B cell (primary cell): ENCODE data around the gene BPIFB2. TPM values are rescaled to one million over a fixed set of nuclear protein-coding genes. Genes with fewer than 3 reads are reported as not detected.

ENCODE experiments used
- ATAC-seq: fragments of 200-7000 bp; cut with Tn5 transposase; one replicate; pipeline ENCODE4 v1.10.0; 2021; ENCODE audit warnings: low read depth, mild to moderate bottlenecking, moderate number of reproducible peaks, moderate library complexity
- CTCF ChIA-PET: fragments of 350-600 bp; sonication (Branson Sonifier 250); formaldehyde crosslinking; loops from one replicate; lab custom pipeline; 2021; ENCODE audit warnings: antibody characterized with exemption, inconsistent platforms; lab: Charles Lee
- POLR2A ChIA-PET: fragments of 350-600 bp; sonication (Branson Sonifier 250); formaldehyde crosslinking; loops from one replicate; lab custom pipeline; 2021; ENCODE audit warnings: antibody characterized with exemption; lab: Charles Lee
- DNase-seq: peaks from one replicate; pipeline ENCODE4 v3.0.0; 2013
- H2AFZ ChIP-seq: 2 replicates; pipeline ENCODE4 v1.6.1; 2012; ENCODE audit warnings: mild to moderate bottlenecking, low read depth, low read length; ENCODE audit not compliant: insufficient read depth, poor library complexity, severe bottlenecking
- H3K27ac ChIP-seq, 2 donors: 1 replicate in 1 of 2; 2 replicates in 1 of 2; pipeline ENCODE4 v1.5.1; 2012 to 2013; ENCODE audit warnings: low read length in 2 of 2, mild to moderate bottlenecking in 2 of 2, moderate library complexity in 1 of 2
- H3K27me3 ChIP-seq, 4 experiments: fragments of 200-600 bp in 1 of 4; sonication (generic) in 1 of 4; replicated peaks in 1 of 4; 1 replicate in 2 of 4; 2 replicates in 2 of 4; pipeline versions ENCODE4 v1.6.1 to v1.7.0; 2013 to 2016; ENCODE audit warnings: low read length in 3 of 4, mild to moderate bottlenecking in 2 of 4, mixed read lengths in 1 of 4, moderate library complexity in 1 of 4; ENCODE audit not compliant: insufficient read depth in 4 of 4, control insufficient read depth in 3 of 4; ENCODE audit errors: control extremely low read depth in 1 of 4
- H3K36me3 ChIP-seq, 2 experiments: replicated peaks in 1 of 2; 1 replicate in 1 of 2; 2 replicates in 1 of 2; pipeline versions ENCODE4 v1.6.1 to v1.7.1; 2013; ENCODE audit warnings: low read length in 1 of 2; ENCODE audit not compliant: insufficient read depth in 2 of 2, control insufficient read depth in 1 of 2; ENCODE audit errors: control extremely low read depth in 1 of 2, extremely low read depth in 1 of 2
- H3K4me1 ChIP-seq, 2 donors: fragments of 200-600 bp in 1 of 2; sonication (generic) in 1 of 2; 1 replicate in 1 of 2; 2 replicates in 1 of 2; pipeline versions ENCODE4 v1.5.1 to v1.6.1; 2013 to 2017; ENCODE audit warnings: low read length in 2 of 2; ENCODE audit not compliant: control insufficient read depth in 2 of 2, insufficient read depth in 2 of 2
- H3K4me2 ChIP-seq: replicated peaks from 2 replicates; pipeline ENCODE3; 2012; ENCODE audit warnings: mild to moderate bottlenecking, low read depth, low read length; ENCODE audit not compliant: poor library complexity, severe bottlenecking
- H3K4me3 ChIP-seq, 5 experiments: fragments of 200-600 bp in 1 of 5; sonication (generic) in 1 of 5; 1 replicate in 3 of 5; 2 replicates in 2 of 5; pipeline versions ENCODE4 v1.5.1 to v1.7.0; 2011 to 2016; ENCODE audit warnings: low read length in 4 of 5, mild to moderate bottlenecking in 4 of 5, low read depth in 2 of 5, control low read depth in 1 of 5, moderate library complexity in 1 of 5; ENCODE audit not compliant: insufficient read depth in 1 of 5; ENCODE audit errors: control extremely low read depth in 1 of 5, extremely low read depth in 1 of 5
- H3K79me2 ChIP-seq: fragments of 200-600 bp; sonication (generic); one replicate; pipeline ENCODE4 v1.6.0; 2016; ENCODE audit warnings: low read length; ENCODE audit not compliant: control insufficient read depth, insufficient read depth
- H3K9ac ChIP-seq: fragments of 200-600 bp; sonication (generic); 2 replicates; pipeline ENCODE4 v1.6.1; 2017; ENCODE audit warnings: mild to moderate bottlenecking, low read length, moderate library complexity
- H3K9me3 ChIP-seq, 3 donors: one replicate each; pipeline versions ENCODE4 v1.6.1 to v1.7.1; 2013; ENCODE audit warnings: low read length in 2 of 3; ENCODE audit not compliant: control insufficient read depth in 2 of 3, insufficient read depth in 1 of 3; ENCODE audit errors: control extremely low read depth in 1 of 3
- H4K20me1 ChIP-seq: 2 replicates; pipeline ENCODE4 v1.6.0; 2012; ENCODE audit warnings: mild to moderate bottlenecking, low read length; ENCODE audit not compliant: insufficient read depth, control insufficient read depth, poor library complexity, severe bottlenecking
- H3K27ac Mint-ChIP-seq: one replicate; pipeline ENCODE4 v1.8.0; 2021; ENCODE audit warnings: mixed read lengths
- H3K27me3 Mint-ChIP-seq: one replicate; pipeline ENCODE4 v1.8.0; 2021; ENCODE audit warnings: mixed read lengths
- H3K4me1 Mint-ChIP-seq: one replicate; pipeline ENCODE4 v1.8.0; 2021; ENCODE audit warnings: mixed read lengths
- H3K4me3 Mint-ChIP-seq: one replicate; pipeline ENCODE4 v1.8.0; 2021; ENCODE audit warnings: mixed read lengths
- H3K9me3 Mint-ChIP-seq: one replicate; pipeline ENCODE4 v1.8.0; 2022; ENCODE audit warnings: mixed read lengths; ENCODE audit not compliant: insufficient read depth
- CTCF ChIP-seq: fragments of 200-600 bp; IDR thresholded peaks from one replicate; pipeline ENCODE4 v1.8.0; 2022; ENCODE audit warnings: antibody characterized with exemption, mild to moderate bottlenecking
- EZH2 ChIP-seq: IDR thresholded peaks from 2 replicates; pipeline ENCODE4 v1.6.1; 2012; ENCODE audit warnings: borderline replicate concordance, low read depth, mild to moderate bottlenecking, moderate library complexity, low read length; ENCODE audit not compliant: insufficient read depth, poor library complexity, severe bottlenecking
- WGBS: methylation state at CpG from one replicate; pipeline ENCODE4 v1.1.5; 2013; ENCODE audit warnings: missing lambda C conversion rate; ENCODE audit not compliant: insufficient coverage; 5-methylcytosine and 5-hydroxymethylcytosine counted together
- intact Hi-C: fragments of 100-400 bp; cut with micrococcal nuclease; formaldehyde crosslinking; loops from one replicate; pipeline ENCODE4 v1.10.0; 2022
- polyA plus RNA-seq: library from polyadenylated mRNA; depleted of rRNA; stranded (reverse); fragments of >200 nt; gene quantifications from 2 replicates; pipeline ENCODE4 v1.2.3, GENCODE V29; 2012
- total RNA-seq, 2 donors: library from RNA; stranded (reverse); fragments of 120-200 nt in 1 of 2; gene quantifications; 1 replicate in 1 of 2; 2 replicates in 1 of 2; pipeline versions ENCODE4 v1.2.3 to v1.2.4, GENCODE V29; 2013 to 2022

BPIFB2 gene
- total and polyA plus RNA-seq, 2 donors (not counting 1 experiment from before 2014, with no cell fraction given): not detected

- TF ChIP-seq CTCF: no peak
- TF ChIP-seq EZH2: no peak
- no peak overlapping the region for H3K4me3 Mint-ChIP-seq
- Histone ChIP-seq H3K79me2 (no peaks in the 10 kb centered on the region), H3K36me3 (no peaks in the 10 kb centered on the region), H3K4me2 (no peak overlapping the region), H3K27me3 (no peaks in the 10 kb centered on the region), H3K27ac (no peak overlapping the region), H2AFZ (no peak overlapping the region), H4K20me1 (no peaks in the 10 kb centered on the region), H3K9ac (no peak overlapping the region), H3K4me3 (no peak overlapping the region), H3K4me1 (no peaks in the 10 kb centered on the region), H3K9me3 (peaks cover 0 to 4% (median 0%) of the 10 kb centered on the region in 3 donors)
- no peaks in the 10 kb centered on the region for H3K27me3 Mint-ChIP-seq
- peaks cover 2% of the 10 kb centered on the region for H3K4me1 Mint-ChIP-seq
- no peaks in the 10 kb centered on the region for H3K9me3 Mint-ChIP-seq
- DNase-seq (no peak), ATAC-seq (no peak)
- ChIA-PET POLR2A (no interaction called here), CTCF (no interaction called here)
- WGBS: 81% methylated on average over 7 of the region's 8 CpGs
- no peak overlapping the region for H3K27ac Mint-ChIP-seq
- intact Hi-C loops: no loop called here
Measured at GRCh38 chr20:33010674-33011449, 3.4 kb downstream of the BPIFB2 start.
